GM21447 (cell line): Measurements from ENCODE around the gene AGO1.

ENCODE experiments used
- ATAC-seq: cut with Tn5 transposase; IDR thresholded peaks from one replicate; pipeline ENCODE4 v1.9.1; 2021; ENCODE audit not compliant: unreplicated experiment

The AGO1 gene

DNA sequence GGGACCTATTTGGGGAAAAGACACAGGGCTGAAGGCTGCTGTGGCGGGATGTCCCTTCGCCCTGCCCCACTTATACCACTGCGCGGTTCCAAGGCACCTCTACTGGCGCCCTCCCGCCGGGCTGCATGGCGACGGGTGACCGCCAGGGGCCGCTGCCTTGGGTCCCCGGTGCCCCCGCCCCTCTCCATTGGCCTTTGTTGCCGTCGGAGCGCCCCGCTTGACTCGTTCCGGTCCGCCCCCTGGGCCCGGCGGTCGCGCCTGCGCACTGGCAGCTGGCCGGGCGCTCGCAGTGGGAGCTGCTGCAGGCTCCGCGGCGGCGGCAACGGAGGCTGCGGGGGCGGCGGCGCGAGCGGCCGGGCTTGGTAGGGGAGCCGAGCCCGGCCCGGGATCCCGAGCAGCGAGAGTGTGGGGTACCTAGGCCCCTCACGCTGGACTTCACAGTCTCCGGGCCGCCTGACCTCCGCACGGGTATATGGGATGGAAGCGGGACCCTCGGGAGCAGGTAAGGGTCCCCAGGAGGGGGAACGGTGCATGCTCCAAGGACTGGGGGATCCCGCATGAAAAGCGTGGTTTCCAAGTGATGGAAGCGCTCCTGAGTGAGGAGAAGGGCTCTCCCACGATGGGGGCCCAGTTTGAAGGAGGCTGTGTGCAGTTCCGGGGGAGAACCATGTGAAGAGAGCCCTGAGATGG, at the start of gene AGO1:
Gene AGO1, plus strand, starts transcription at position 265 of the 690 bp plus-strand sequence. Its CDS starts 213 bp downstream, at position 478.
- peak; percentile 75 for ATAC-seq

DNA sequence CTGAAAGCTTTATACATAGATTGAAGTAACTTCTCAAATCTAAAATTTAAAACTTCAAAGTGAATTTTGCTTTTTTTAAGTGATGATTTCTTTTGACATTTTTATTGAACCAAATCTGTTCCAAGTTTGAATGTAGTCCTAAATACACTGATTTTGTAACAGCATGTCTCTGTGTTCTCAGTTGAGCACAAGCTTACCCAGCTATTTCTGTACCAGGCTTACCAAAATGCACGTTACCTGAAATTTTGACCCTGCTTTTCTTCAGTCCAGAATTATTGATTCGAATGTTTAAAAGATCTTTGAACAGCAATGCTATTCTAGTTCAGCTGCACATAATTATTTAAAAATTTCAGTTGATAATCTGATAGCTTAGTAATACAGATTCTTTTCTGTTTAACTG, 49.6 kb upstream of the AGO1 start:
- no peak for ATAC-seq

- no peak for ATAC-seq
These were observed 48.8 kb upstream of the AGO1 start for GRCh38 chr1:35834218-35834617.

DNA sequence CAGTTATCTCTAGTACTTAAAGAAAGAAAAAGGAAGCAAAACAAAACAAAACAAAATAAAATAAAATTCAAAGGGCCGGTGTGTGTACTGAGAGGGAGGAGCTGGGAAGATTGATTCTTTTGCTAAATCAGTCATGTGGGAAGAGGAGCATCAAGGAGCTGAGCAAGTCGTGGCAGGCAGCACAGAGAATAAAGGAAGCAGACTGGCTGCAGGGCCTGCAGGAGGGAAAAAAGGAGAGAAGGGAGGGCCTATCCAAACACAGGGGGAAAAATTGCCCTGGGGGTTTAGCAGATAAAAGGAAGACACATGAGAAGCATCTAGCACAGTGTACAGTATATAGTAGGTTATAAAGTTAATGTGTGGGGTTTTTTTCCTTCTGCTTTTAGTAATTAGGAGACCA, 47.6 kb upstream of the AGO1 start:
- ATAC-seq, result no peak

DNA sequence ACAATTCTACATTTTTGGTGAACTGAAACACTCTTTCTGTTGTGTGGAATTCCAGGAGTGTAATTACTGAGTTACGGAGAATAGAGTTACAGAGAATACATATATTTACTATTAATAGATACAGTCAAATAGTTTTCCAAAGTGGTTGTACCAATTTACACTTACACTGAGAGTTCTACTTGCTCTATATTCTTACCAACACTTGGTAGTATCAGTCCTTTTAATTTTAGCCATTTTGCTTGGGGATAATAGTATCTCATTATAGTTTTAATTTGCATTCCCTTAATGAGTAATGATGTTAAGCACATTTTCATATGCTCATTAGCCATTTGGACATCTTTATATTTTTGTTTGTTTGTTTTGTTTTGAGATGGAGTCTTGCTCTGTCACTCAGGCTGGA, 46.3 kb upstream of the AGO1 start:
- ATAC-seq, result no peak

DNA sequence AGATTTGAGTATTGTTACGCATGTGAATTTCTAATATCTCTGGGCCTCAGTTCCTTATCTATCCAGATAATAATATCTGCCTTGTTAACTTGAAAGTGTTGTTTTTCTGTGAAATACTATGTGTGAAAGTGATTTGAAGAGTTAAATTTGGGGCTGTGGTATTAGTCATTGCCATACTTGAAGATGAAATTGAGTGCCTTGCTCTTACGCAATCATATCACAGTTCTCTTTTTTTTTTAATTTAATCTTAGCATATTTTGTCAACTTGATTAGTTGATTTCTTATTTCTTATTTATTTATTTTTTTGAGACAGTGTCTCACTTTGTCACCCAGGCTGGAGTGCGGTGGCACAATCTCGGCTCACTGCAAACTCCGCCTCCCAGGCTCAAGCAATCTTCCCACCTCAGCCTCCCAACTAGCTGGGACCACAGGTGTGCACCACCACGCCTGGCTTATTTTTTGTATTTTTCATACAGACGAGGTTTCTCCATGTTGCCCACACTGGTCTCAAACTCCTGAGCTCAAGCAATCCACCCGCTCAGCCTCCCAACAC, 44.2 kb upstream of the AGO1 start:
- no peak for ATAC-seq

DNA sequence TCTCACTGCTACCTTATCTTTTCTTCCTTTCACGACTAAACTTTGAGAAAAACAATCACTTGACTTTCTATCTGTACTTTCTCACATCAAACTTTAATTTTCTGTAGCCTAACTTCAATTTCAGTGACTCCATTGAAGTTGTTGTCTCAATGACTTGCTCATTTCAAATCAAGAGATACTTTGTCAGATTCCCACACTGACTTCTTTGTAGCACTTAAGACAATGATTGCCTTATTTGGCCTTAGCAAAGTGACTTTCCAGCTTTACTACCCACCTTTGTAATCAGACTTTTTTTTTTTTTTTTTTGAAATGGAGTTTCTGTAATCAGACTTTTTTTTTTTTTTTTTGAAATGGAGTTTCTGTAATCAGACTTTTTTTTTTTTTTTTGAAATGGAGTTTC, 38.2 kb upstream of the AGO1 start:
- no peak for ATAC-seq

GRCh38 chr1:35845766-35846165, 37.2 kb upstream of the AGO1 start:
- no peak for ATAC-seq

GRCh38 chr1:35847935-35848565, 35.0 kb upstream of the AGO1 start:
- ATAC-seq, result no peak

DNA sequence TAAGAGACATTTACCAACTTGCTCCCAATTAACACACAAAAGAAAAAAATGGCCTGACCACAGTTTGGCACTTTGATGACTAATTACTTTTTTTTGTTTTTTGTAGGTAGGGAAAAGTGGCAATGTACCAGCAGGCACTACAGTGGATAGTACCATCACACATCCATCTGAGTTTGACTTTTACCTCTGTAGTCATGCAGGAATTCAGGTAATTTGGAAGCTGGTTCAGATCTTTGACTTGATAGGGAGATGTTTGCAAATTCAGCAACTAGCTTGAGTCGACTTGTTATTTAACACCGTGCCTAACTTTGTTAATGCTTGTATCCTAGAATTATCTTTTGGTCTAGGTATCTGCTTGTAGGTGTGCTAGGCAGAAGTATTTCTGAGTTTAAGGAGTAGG, 33.0 kb upstream of the AGO1 start:
- ATAC-seq, result no peak

- ATAC-seq, result no peak
These were observed 32.3 kb upstream of the AGO1 start for GRCh38 chr1:35850716-35851115.

DNA sequence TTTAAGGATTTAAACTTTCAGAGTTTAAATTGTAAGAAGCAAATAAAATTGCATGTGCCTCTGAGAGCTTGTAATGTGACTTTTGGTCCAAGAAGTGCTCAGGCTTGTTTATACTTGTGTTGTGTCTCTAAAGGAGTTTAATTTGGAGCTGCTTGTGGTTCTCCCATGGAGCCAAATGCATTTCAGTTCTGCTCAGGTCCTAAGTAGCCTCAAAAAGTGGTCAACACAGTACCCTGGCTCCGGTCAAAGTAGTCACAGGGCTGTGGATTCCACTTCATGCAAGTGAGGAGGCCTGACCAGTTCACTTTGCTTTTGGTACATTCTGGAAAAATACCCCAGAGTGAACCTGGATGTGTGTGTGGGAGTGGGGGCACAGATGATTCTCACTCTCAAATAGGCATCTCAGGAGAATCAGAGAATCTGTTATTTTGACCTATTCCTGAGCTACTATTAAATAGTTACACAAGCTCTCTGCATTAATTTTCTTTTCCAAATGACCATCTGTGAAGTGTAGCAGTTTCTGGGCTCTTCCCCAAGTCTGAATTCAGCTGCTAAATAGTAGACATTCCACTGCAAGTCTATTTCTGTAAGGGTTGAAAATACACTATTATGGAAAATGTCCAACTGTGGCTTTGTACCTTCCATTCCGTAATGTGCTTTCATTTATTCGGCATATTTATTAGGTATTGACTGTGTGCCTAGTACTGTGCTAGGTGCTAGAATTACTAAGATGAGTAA, 31.7 kb upstream of the AGO1 start:
- ATAC-seq, result no peak

DNA sequence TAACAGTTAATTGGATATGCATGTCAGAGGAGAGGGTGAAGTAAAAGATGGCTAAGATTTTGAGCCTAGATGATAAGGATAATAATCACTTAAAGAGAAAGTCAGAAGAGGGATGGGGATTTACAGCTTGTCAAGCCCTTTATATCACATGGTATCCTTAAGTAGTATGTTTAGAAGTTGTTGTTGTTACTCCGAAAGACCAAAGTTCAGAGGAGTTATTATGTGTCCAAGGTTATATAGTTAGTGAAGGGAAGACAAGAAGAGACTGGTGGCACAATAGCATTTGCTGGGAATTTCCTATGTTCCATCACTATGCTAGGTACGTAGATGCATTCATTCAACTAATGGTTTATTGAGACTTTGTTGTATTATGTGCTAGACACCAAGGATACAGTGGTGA, 30.8 kb upstream of the AGO1 start:
- ATAC-seq, result no peak

- no peak for ATAC-seq
These were observed 27.9 kb upstream of the AGO1 start for GRCh38 chr1:35854989-35855700.

GRCh38 chr1:35856964-35857363, 26.0 kb upstream of the AGO1 start:
- ATAC-seq, result no peak

- ATAC-seq, result no peak
These were observed 25.2 kb upstream of the AGO1 start for GRCh38 chr1:35857830-35858229.

GRCh38 chr1:35860696-35861095, 22.3 kb upstream of the AGO1 start:
- ATAC-seq, result no peak

DNA sequence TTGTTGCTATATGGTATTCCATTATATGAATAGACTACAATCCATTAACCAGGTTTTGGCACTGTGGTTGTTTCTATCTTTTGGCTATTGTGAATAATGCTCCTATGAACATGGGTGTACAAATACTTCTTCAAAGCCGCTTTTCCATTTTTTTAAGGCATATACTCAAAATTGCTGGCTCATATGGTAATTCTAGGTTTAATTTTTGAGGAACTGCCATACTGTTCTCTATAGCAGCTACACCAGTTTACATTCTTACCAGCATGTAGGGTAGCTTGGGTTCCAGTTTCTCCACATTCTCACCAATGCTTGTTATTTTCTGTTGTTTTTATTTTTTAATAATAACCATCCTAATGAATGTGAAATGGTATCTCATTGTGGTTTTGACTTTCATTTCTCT, 19.9 kb upstream of the AGO1 start:
- ATAC-seq, result no peak

DNA sequence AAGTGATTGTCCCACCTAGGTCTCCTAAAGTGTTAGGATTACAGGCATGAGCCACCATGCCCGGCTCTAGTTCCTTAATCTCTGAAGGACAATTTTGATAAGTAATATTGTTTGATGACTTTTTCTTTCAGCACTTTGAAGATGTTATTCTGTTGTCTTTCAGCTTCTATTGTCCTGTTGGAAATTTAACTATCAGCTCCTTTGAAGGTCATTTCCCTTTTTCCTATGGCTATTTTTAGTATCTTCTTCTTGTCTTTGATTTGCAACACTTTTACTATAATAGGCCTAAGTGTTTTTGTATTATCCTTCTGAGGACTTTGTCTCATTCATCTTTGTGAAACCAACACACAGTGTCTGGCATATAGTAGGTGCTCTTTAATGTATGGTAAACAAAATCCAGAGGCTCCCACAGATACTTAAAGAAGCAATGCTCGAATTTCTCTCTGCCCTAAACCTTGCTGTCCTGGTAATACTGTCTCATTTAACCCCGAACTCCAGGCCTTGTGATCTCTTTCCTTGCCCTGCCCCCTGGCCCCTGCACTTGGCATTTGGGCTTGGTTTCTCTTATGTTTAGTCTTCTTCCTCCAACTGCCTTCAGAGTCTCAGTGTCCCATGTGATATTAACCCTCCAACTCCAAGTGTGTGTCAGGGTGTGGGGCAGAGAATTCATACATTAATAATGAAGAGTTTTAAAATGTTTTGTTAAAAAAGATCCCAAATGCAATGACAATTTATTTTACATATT, 19.0 kb upstream of the AGO1 start:
- no peak for ATAC-seq

GRCh38 chr1:35864813-35865212, 18.2 kb upstream of the AGO1 start:
- ATAC-seq, result no peak

- no peak for ATAC-seq
These were observed 16.0 kb upstream of the AGO1 start for GRCh38 chr1:35866991-35867390.
